ENCODE measurements around the gene MMEL1. TPM values are rescaled to one million over a fixed set of nuclear protein-coding genes. Genes with fewer than 3 reads are reported as not detected.

The MMEL1 gene
- total RNA-seq, 1 experiment from 2014 or later, result not detected

- POLR2A ChIA-PET (ENCODE audit: unreplicated experiment), result no interaction called here
- Histone ChIP-seq H3K4me3 (ENCODE audit: low read length) (no peak overlapping the region), H3K9me3 (ENCODE audit: low read length) (no peaks in the 10 kb centered on the region), H3K27me3 (ENCODE audit: low read length) (no peaks in the 10 kb centered on the region), H3K27ac (ENCODE audit: low read length) (no peak overlapping the region), H3F3A (ENCODE audit: low read length, unreplicated experiment) (no peaks in the 10 kb centered on the region), H3K4me2 (ENCODE audit: low read length) (no peak overlapping the region), H3K4me1 (ENCODE audit: insufficient read depth, low read length) (peaks cover 9% of the 10 kb centered on the region), H4K20me1 (ENCODE audit: low read length) (no peaks in the 10 kb centered on the region), H2AFZ (ENCODE audit: low read length) (no peak overlapping the region), H3K9ac (ENCODE audit: low read length) (no peak overlapping the region), H3K79me2 (ENCODE audit: low read length) (peaks cover 13% of the 10 kb centered on the region; the same call in 1 of the 2 replicates), H3K36me3 (ENCODE audit: low read depth, low read length) (peaks cover 2% of the 10 kb centered on the region; the same call in 1 of the 2 replicates), H3K9me2 (replicated peaks; ENCODE audit: low read length) (no peaks in the 10 kb centered on the region)
- TF ChIP-seq EZH2 (IDR thresholded peaks at IDR 0.05; ENCODE audit: low read length, unreplicated experiment) (no peak), EZH2phosphoT487 (IDR thresholded peaks at IDR 0.05; ENCODE audit: borderline replicate concordance, low read length) (no peak), CTCF (conservative IDR thresholded peaks at IDR 0.05; ENCODE audit: low read depth, low read length) (no peak)
- no TSS peak for BruUV-seq (replicated peaks)
- CTCF ChIA-PET, result no interaction called here
- intact Hi-C loops (cut with micrococcal nuclease), result no loop called here
- no peak for DNase-seq
- no peak for ATAC-seq
Observed at GRCh38 chr1:2590233-2591141, 42.3 kb downstream of the MMEL1 start.

GRCh38 chr1:2589431-2590232 lies 43.2 kb downstream of the MMEL1 start:
- DNase-seq (no peak), ATAC-seq (no peak)
- no peak for TF ChIP-seq EZH2phosphoT487 (IDR thresholded peaks at IDR 0.05; ENCODE audit: borderline replicate concordance, low read length)
- no peak for TF ChIP-seq CTCF (conservative IDR thresholded peaks at IDR 0.05; ENCODE audit: low read depth, low read length)
- no peak for TF ChIP-seq EZH2 (IDR thresholded peaks at IDR 0.05; ENCODE audit: low read length, unreplicated experiment)
- no peak overlapping the region for H3K4me2 ChIP-seq (ENCODE audit: low read length)
- no peaks in the 10 kb centered on the region for H3K9me3 ChIP-seq (ENCODE audit: low read length)
- no peak overlapping the region for H3K9ac ChIP-seq (ENCODE audit: low read length)
- H3K79me2 ChIP-seq (ENCODE audit: low read length), result peaks cover 16% of the 10 kb centered on the region; the same call in 1 of the 2 replicates
- CTCF ChIA-PET, result no interaction called here
- no peak overlapping the region for H3K4me3 ChIP-seq (ENCODE audit: low read length)
- H3K36me3 ChIP-seq (ENCODE audit: low read depth, low read length), result peaks cover 2% of the 10 kb centered on the region; the same call in 1 of the 2 replicates
- H3F3A ChIP-seq (ENCODE audit: low read length, unreplicated experiment), result no peaks in the 10 kb centered on the region
- no TSS peak for BruUV-seq (replicated peaks)
- H3K9me2 ChIP-seq (replicated peaks; ENCODE audit: low read length), result no peaks in the 10 kb centered on the region
- H3K27me3 ChIP-seq (ENCODE audit: low read length), result no peaks in the 10 kb centered on the region
- H3K4me1 ChIP-seq (ENCODE audit: insufficient read depth, low read length), result peaks cover 14% of the 10 kb centered on the region
- H2AFZ ChIP-seq (ENCODE audit: low read length), result no peak overlapping the region
- intact Hi-C loops (cut with micrococcal nuclease), result loop anchor here (5.0 kb wide), 1 partner anchor 42 kb away; no protein-coding TSS in a partner anchor
- H4K20me1 ChIP-seq (ENCODE audit: low read length), result no peaks in the 10 kb centered on the region
- POLR2A ChIA-PET (ENCODE audit: unreplicated experiment), result no interaction called here
- no peak overlapping the region for H3K27ac ChIP-seq (ENCODE audit: low read length)
